Transverse colon (tissue), 4 donors: Measurements from ENCODE around the gene AKR1C8. TPM values are rescaled to one million over a fixed set of nuclear protein-coding genes. Genes with fewer than 3 reads are reported as not detected.
"Not testable (repeated sequence)": the region's sequence is repeated elsewhere in the genome, so short reads cannot be mapped to it uniquely, and the experiment has no call there.

ENCODE experiments used
- DNase-seq: peaks from one replicate; pipeline ENCODE4 v3.0.0-alpha.2; 2019
- H3K27ac ChIP-seq, 4 donors: fragments of 200-600 bp; sonication (generic); 2 replicates each; pipeline ENCODE4 v1.5.1; 2016 to 2018; ENCODE audit warnings: inconsistent platforms in 4 of 4
- H3K27me3 ChIP-seq: fragments of 200-600 bp; sonication (generic); 2 replicates; pipeline ENCODE4 v1.5.1; 2017; ENCODE audit warnings: inconsistent platforms
- H3K36me3 ChIP-seq, 4 donors: fragments of 200-600 bp; sonication (generic); 2 replicates each; pipeline ENCODE4 v1.5.1; 2017 to 2019; ENCODE audit warnings: inconsistent platforms in 4 of 4
- H3K4me1 ChIP-seq, 4 donors: fragments of 200-600 bp; sonication (generic); 2 replicates each; pipeline ENCODE4 v1.5.1; 2017 to 2020; ENCODE audit warnings: inconsistent platforms in 4 of 4
- H3K4me3 ChIP-seq, 4 donors: fragments of 200-600 bp; sonication (generic); 1 replicate in 1 of 4; 2 replicates in 3 of 4; pipeline versions ENCODE4 v1.5.1 to v1.6.1; 2017 to 2019; ENCODE audit warnings: inconsistent platforms in 4 of 4
- H3K9me3 ChIP-seq, 2 donors: fragments of 200-600 bp; sonication (generic); 2 replicates each; pipeline ENCODE4 v1.5.1; 2017 to 2019; ENCODE audit warnings: inconsistent platforms in 2 of 2
- EP300 ChIP-seq: sonication (generic); formaldehyde crosslinking; IDR thresholded peaks from one replicate; pipeline ENCODE4 v1.6.1; 2017; ENCODE audit warnings: antibody characterized with exemption, low read depth
- POLR2A ChIP-seq: fragments of 450-650 bp; IDR thresholded peaks from one replicate; pipeline ENCODE4 v1.6.1; 2016; ENCODE audit warnings: antibody characterized with exemption, mild to moderate bottlenecking, moderate library complexity
- POLR2AphosphoS5 ChIP-seq, 3 donors: sonication (generic); formaldehyde crosslinking; IDR thresholded peaks; one replicate each; pipeline ENCODE4 v1.6.1; 2016; ENCODE audit warnings: antibody characterized with exemption in 3 of 3
- WGBS, 2 donors: methylation state at CpG; one replicate each; pipeline ENCODE4 v1.1.5; 2018; ENCODE audit warnings: low coverage in 1 of 2; 5-methylcytosine and 5-hydroxymethylcytosine counted together
- in situ Hi-C, 4 donors: fragments of 200-750 bp; cut with MboI; loops; one replicate each; pipeline versions ENCODE4 v1.15.0 to v1.15.1; 2017; ENCODE audit warnings: low sequenced_read_pairs in 3 of 4, low pct_ligation_motif_present in 1 of 4, low pct_unique_long_range_greater_than_20kb in 1 of 4
- intact Hi-C: fragments of 100-400 bp; cut with DNase I; formaldehyde crosslinking; loops from one replicate; pipeline ENCODE4 v1.15.1; 2023; ENCODE audit warnings: low total_unique reads
- total RNA-seq, 4 donors: library from RNA; depleted of rRNA; stranded (reverse); fragments of >200 nt; gene quantifications; one replicate each; pipeline ENCODE4 v1.1.0, GENCODE V29; 2016
- TF ChIP-seq, protein P1 (sequence below), 5 experiments: fragments of 200-600 bp in 3 of 5; fragments of 450-650 bp in 2 of 5; sonication (generic) in 3 of 5; IDR thresholded peaks; 1 replicate in 2 of 5; 2 replicates in 3 of 5; pipeline ENCODE4 v1.5.1; 2016 to 2017; ENCODE audit warnings: antibody characterized with exemption in 5 of 5, inconsistent platforms in 3 of 5, mild to moderate bottlenecking in 2 of 5, moderate library complexity in 1 of 5

Gene AKR1C8
- total RNA-seq, 4 donors from 2014 or later: 1.4 TPM; not detected in 3

DNA sequence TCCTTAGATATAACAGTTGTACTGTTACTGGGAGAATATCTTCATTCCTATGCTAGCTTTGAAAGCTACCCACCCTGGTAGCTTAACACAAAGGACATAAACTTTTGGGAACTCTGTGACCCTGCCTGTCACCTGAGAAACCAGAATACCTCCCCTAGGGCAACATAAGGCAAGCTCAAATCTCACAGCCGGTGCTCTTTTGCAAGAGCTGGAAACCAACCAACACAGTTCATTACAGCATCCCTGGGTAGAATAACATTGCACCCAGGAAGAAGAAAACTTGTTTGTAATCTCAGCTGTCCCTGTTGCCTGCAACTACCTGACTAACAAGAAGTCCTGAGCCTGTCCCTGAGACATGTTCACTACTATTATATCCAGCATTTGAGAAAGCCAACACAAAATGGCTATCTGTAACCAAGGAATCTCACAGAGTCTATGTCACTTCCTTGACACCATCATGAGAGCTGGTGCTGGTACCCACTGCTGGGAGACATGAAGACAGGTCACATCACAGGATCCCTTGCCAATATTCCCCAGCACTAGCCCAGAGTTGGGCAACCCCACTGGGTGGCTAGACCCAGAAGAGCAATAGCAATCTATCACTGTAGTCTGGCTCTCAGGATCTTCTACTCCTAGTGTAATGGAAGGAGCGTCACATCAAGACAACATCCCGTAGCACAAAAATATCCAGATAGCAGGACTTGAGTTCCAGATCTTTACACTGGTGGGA lies 59.5 kb downstream of the AKR1C8 start:
- Histone ChIP-seq H3K36me3 (no peaks in the 10 kb centered on the region), H3K4me1 (no peaks in the 10 kb centered on the region), H3K27ac (no peak overlapping the region), H3K27me3 (no peaks in the 10 kb centered on the region), H3K9me3 (peaks cover 0 to 3% of the 10 kb centered on the region in 2 donors), H3K4me3 (no peak overlapping the region)
- in situ Hi-C loops (no loop called here), intact Hi-C loops (loop anchor here (2.0 kb wide), 1 partner anchor 59 kb away; the partner anchor contains the start of gene AKR1C8)
- WGBS, 2 donors: 97 to 100% methylated on average over 2 to 3 of the region's 3 CpGs
- DNase-seq: no peak
- TF ChIP-seq, protein P1, sequence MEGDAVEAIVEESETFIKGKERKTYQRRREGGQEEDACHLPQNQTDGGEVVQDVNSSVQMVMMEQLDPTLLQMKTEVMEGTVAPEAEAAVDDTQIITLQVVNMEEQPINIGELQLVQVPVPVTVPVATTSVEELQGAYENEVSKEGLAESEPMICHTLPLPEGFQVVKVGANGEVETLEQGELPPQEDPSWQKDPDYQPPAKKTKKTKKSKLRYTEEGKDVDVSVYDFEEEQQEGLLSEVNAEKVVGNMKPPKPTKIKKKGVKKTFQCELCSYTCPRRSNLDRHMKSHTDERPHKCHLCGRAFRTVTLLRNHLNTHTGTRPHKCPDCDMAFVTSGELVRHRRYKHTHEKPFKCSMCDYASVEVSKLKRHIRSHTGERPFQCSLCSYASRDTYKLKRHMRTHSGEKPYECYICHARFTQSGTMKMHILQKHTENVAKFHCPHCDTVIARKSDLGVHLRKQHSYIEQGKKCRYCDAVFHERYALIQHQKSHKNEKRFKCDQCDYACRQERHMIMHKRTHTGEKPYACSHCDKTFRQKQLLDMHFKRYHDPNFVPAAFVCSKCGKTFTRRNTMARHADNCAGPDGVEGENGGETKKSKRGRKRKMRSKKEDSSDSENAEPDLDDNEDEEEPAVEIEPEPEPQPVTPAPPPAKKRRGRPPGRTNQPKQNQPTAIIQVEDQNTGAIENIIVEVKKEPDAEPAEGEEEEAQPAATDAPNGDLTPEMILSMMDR (IDR thresholded peaks at IDR 0.05): no peak
- no peak for TF ChIP-seq POLR2AphosphoS5 (IDR thresholded peaks at IDR 0.05)
- no peak for TF ChIP-seq POLR2A
- TF ChIP-seq EP300: no peak

GRCh38 chr10:5123886-5124285 lies 61.1 kb downstream of the AKR1C8 start:
- H3K4me3 ChIP-seq: no peak overlapping the region
- TF ChIP-seq EP300: no peak
- TF ChIP-seq, protein P1 (IDR thresholded peaks at IDR 0.05): no peak
- TF ChIP-seq POLR2A: no peak
- no peak for TF ChIP-seq POLR2AphosphoS5 (IDR thresholded peaks at IDR 0.05)
- peaks cover 0 to 3% of the 10 kb centered on the region in 2 donors for H3K9me3 ChIP-seq
- in situ Hi-C loops: no loop called here
- no peaks in the 10 kb centered on the region for H3K36me3 ChIP-seq
- H3K27ac ChIP-seq: no peak overlapping the region
- DNase-seq: no peak
- no peaks in the 10 kb centered on the region for H3K4me1 ChIP-seq
- intact Hi-C loops: loop anchor here (2.0 kb wide), 1 partner anchor 61 kb away; the partner anchor contains the start of gene AKR1C8
- H3K27me3 ChIP-seq: no peaks in the 10 kb centered on the region

DNA sequence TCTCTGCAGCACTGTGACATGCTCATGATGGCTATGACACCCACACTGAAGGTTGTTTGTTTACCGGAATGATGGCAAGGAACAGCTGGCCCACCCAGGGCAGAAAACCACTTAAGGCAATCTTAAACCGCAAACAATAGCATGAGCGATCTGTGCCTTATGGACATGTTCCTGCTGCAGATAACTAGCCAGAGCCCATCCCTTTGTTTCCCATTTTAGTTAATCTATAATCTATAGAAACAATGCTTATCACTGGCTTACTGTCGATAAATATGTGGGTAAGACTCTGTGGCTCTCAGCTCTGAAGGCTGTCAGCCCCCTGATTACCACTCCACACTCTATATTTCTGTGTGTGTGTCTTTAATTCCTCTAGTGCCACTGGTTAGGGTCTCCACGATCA lies 65.0 kb downstream of the AKR1C8 start:
- 83 to 100% methylated on average over 1 to 5 of the region's 5 CpGs for WGBS, 2 donors
- intact Hi-C loops, H3K27ac ChIP-seq, H3K9me3 ChIP-seq, in situ Hi-C loops, H3K27me3 ChIP-seq, H3K4me1 ChIP-seq, H3K36me3 ChIP-seq, H3K4me3 ChIP-seq, DNase-seq: not testable (repeated sequence)

DNA sequence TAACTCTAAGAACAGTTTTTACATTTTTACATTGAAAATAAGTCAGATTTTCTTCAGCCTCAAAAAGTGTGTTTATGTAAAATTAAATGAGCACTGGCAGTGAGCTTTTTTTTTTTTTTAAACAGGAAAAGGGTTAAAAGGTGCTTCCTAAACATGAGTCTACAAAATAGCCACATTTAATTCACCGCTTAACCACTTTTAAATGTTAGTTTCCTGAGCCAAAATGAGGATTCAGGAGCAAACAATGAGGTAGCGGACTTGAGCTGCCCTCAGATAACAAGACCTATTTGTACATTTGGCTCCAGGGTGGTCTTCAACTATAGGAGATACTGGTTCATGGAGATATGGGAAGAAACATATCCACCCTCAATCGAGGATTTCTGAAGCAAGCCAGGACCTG lies 67.9 kb downstream of the AKR1C8 start:
- intact Hi-C loops: no loop called here
- in situ Hi-C loops: no loop called here
- WGBS, 2 donors: 50 to 59% methylated on average over 1 to 3 of the region's 3 CpGs
- Histone ChIP-seq H3K36me3 (no peaks in the 10 kb centered on the region), H3K4me1 (no peaks in the 10 kb centered on the region), H3K4me3 (no peak overlapping the region), H3K27ac (no peak overlapping the region), H3K9me3 (no peaks in the 10 kb centered on the region), H3K27me3 (no peaks in the 10 kb centered on the region)
- TF ChIP-seq POLR2AphosphoS5 (IDR thresholded peaks at IDR 0.05) (no peak), POLR2A (no peak), EP300 (no peak)
- TF ChIP-seq, protein P1 (IDR thresholded peaks at IDR 0.05): no peak
- DNase-seq: no peak

- DNase-seq: no peak
- Histone ChIP-seq H3K27ac (no peak overlapping the region), H3K4me1 (no peaks in the 10 kb centered on the region), H3K27me3 (no peaks in the 10 kb centered on the region), H3K9me3 (no peaks in the 10 kb centered on the region), H3K36me3 (no peaks in the 10 kb centered on the region), H3K4me3 (no peak overlapping the region)
- intact Hi-C loops (no loop called here), in situ Hi-C loops (no loop called here)
- WGBS, 2 donors: 67 to 83% methylated on average over 4 to 5 of the region's 5 CpGs
- TF ChIP-seq, protein P1 (IDR thresholded peaks at IDR 0.05): no peak
- TF ChIP-seq EP300 (no peak), POLR2A (no peak), POLR2AphosphoS5 (IDR thresholded peaks at IDR 0.05) (no peak)
Measured at GRCh38 chr10:5116621-5117020, 68.3 kb downstream of the AKR1C8 start.

- in situ Hi-C loops, H3K4me3 ChIP-seq, H3K4me1 ChIP-seq, intact Hi-C loops, DNase-seq, H3K27me3 ChIP-seq, H3K27ac ChIP-seq, H3K9me3 ChIP-seq: not testable (repeated sequence)
- 89% methylated on average over 11 of the region's 12 CpGs; no CpG with 5 or more reads in 1 of the 2 donors for WGBS, 2 donors
- peaks cover 0 to 15% (median 5%) of the 10 kb centered on the region in 4 donors for H3K36me3 ChIP-seq
Measured at GRCh38 chr10:5109861-5110260, 75.1 kb downstream of the AKR1C8 start.
